NCI-H1092 (cell line): ENCODE data around the gene PRKN.

Source experiments
- DNase-seq: peaks from one replicate; lab custom pipeline; 2025; lab: John Stamatoyannopoulos, UW

The PRKN gene

GRCh38 chr6:161413355-161413771 is 1314.2 kb downstream of the PRKN start:
- DNase-seq, result no peak

DNA sequence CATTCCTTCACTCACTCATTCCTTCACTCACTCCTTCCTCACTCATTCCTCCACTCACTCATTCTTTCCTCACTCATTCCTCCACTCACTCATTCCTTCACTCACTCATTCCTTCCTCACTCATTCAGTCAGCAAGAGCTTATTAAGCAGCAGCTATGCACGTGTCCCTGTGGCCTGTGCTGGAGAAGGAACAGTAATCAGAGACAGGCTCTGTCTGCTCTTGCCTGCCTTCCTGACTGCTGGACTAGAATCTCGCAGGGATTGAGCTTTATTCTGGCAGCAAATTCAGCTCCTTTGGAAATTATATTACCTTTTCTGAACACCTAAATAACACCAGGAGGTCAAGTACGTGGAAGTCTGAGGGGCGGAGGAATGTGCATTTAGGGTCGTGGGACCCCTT is 1314.8 kb downstream of the PRKN start:
- no peak for DNase-seq

GRCh38 chr6:161411265-161411944 is 1316.2 kb downstream of the PRKN start:
- no peak for DNase-seq

GRCh38 chr6:161410736-161411135 is 1316.8 kb downstream of the PRKN start:
- no peak for DNase-seq

DNA sequence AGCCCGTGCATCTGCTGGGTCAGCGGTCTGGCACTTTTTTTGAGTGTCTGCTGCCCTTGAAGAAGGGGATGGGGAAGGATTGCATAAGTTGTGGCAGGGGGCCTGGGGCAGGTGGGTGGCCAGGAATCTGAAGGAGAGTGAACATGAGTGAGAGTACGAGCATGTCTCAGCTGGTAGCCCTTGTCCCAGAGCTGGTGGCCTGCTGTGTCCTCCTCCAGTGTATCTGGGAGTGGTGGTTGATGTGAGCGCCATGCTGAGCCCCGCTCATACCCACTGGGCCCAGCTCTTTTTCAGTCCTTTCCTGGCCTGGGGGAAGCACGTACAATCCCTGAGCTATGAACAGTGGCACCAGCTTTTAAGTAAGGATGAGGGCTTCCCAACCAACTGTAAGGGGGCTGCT is 1317.5 kb downstream of the PRKN start:
- no peak for DNase-seq

GRCh38 chr6:161409353-161409752 is 1318.2 kb downstream of the PRKN start:
- DNase-seq, result no peak

- no peak for DNase-seq
These were observed 1319.5 kb downstream of the PRKN start for GRCh38 chr6:161408041-161408440.

- no peak for DNase-seq
These were observed 1320.0 kb downstream of the PRKN start for GRCh38 chr6:161407581-161407980.

- no peak for DNase-seq
These were observed 1320.5 kb downstream of the PRKN start for GRCh38 chr6:161407115-161407514.

DNA sequence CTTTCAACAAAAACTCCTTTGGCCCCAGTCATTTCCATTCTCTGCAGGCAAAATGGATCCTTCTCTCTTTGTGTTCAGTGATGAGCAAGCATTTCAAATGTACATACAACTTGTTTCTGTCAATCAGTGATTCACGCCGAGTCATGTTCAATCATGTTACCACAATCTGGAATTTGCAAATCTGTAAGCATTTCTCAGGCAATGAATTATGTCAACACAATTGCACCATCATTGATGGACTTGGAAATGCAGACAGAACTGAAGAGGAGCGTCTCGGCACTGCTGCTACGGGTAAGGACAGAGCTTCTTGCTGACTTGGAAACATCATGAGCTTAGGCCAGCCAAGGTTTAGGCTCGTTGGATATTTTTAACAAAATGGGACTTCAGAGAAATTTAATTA is 1320.9 kb downstream of the PRKN start:
- no peak for DNase-seq

GRCh38 chr6:161405418-161405817 is 1322.1 kb downstream of the PRKN start:
- DNase-seq, result no peak

GRCh38 chr6:161403717-161404116 is 1323.8 kb downstream of the PRKN start:
- DNase-seq, result no peak

- no peak for DNase-seq
These were observed 1325.8 kb downstream of the PRKN start for GRCh38 chr6:161401587-161402309.

DNA sequence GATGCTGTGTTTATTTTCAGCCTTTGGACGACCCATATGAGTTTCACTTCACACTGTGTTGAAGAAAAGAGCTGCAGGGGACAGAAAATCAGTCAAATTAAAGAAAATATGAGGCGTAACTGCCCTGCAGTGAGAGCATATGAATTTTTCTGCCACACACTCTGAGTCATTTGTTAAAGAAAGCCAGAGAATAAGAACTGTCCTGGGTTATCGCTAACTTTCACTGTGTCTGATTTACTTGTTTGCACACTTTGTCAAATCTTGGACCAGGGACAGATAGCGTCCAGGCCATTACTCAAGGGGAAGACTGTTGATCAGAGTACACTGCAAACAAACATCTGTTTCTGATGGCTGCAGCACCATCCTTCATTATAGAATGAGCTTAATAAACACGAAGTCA is 1326.9 kb downstream of the PRKN start:
- DNase-seq, result no peak

DNA sequence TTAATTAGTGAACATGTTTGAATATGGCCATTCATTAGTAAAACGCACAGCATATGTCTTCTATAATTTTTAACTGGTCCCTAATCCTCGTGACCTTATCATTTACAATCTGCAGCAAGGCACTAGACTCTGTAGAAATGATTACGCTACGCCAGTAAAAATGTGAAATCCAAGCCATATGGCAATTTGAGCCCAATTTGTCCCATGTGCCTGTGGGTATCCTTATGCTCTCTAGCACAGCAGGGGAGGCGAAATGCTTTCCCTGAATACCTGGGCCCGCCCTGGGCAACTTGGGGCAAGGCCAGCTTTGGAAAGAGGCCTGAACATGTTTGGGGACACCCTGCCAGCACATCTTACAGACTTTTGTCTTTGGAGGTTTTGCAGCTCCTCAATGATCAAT is 1331.0 kb downstream of the PRKN start:
- no peak for DNase-seq

DNA sequence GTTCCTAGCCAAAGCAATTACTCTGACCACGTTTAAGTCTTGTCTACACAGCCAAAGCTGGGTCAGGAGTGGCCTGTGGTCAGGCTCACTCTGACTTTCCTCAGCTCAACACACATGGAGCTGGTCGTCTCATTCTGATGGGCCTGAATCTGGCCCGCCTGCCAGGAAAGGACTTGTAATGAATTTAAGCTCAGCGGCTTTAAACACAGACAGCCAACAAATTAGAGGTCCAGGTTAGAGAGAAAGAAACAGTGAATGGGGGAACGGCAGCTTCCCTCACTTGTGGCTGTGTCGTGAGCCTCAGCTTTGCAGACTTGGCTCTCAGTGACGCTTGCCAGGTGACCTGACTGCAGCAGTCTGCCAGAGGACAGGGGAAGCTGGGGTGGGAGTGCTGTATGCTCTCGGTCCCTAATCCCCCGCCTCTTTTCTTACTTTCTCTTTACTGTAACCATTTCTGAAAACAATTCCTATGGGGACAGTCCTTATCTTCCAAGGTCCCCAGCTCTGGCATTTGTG is 1331.8 kb downstream of the PRKN start:
- DNase-seq, result no peak

- DNase-seq, result no peak
These were observed 1333.1 kb downstream of the PRKN start for GRCh38 chr6:161394437-161394836.

GRCh38 chr6:161393839-161394364 is 1333.7 kb downstream of the PRKN start:
- peak; percentile 75 for DNase-seq

- no peak for DNase-seq
These were observed 1334.3 kb downstream of the PRKN start for GRCh38 chr6:161393292-161393691.

DNA sequence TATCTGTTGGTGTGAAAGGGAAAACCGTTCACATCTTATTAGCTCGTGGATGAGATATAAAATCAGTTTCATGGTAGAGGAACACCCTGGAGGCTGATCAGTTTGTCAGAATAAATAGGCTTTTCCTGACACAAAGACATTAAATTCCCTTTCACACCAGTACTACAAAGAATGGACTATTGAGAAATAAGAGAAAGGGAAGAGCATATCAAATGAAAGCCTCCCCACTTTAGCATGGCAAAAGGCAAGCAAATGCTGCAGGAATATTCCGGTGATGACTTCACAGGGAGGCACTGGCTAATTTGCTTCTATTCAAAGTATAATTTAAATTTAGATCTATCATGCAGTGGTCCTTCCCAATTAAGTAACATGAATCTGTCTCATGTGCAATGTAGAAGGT is 1337.8 kb downstream of the PRKN start:
- DNase-seq, result no peak

DNA sequence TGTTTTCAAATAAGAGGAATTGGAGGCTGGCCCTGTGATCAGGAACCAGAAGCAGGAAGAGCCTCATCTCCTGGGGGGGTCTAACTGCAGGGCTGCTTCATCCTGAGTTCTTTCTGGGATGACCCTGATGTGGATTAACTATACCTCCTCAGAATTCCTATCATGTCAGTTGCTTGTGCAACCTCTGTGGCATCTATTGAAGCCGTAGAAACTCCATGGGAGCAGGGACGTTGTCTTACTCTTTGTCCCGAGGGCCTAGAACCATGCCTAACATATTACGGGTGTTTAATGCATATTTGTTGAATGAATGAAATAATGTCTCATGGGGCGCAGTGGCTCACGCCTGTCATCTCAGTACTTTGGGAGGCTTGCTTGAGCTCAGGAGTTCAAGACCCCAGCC is 1343.6 kb downstream of the PRKN start:
- no peak for DNase-seq

DNA sequence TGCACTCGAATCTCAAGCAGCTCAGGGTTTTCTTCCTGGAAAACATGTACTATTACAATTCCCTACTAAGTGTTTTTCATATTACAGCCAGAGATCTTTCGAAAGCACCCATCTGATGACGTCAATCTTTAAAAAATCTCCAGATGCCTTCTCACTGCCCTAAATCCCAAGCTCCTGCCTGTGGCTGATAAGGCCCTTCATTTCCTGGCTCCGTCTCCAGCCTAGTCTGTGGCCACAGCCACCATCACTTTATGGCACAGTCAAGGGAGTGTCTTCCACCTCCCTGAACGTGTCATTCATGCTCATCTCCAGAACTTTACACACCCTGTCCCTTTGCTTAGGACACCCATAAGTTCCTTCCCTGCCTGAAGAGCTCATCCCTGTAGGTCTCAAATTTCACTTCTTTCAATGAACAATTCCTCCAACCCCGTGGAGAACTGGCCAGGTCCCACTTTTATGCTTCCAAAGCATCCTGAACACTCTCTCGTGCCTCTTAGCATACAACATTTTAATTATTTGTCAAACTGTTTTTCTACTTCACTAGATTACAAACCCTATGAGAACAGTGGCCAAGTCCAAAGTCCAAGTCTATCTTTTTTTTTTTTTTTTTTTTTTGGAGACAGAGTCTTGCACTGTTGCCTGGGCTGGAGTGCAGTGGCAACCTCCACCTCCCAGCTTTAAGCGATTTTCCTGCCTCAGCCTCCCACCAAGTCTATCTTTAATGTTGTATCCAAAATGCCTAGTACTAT is 1347.6 kb downstream of the PRKN start:
- no peak for DNase-seq

DNA sequence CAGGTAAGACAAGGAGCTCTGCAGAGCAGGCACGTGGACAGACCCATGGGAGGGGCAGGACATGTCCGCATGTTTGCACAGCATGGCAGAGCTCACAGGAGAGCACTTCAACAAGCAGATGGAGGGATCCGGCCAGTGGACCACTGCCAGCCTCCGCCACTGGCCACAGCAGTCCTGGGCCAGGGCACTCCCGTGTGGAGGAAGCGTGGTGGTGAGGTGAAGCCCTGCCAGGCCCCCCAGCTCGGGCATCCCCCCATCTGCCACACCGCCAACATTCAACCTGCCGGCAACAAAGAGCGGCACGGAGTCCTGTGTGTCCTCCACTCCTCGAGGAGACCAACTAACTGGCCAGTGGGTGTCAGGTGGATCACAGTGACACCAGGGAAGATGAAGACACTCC is 1349.5 kb downstream of the PRKN start:
- DNase-seq, result no peak
